GM23338 (cell line): ENCODE results near the gene SNTG2. TPM values are rescaled to one million over a fixed set of nuclear protein-coding genes. Genes with fewer than 3 reads are reported as not detected.

ENCODE experiments used
- ATAC-seq: fragments of 200-7000 bp; cut with Tn5 transposase; 3 replicates; pipeline ENCODE4 v1.9.1; 2020
- DNase-seq: peaks from one replicate; pipeline ENCODE4 v3.0.0-alpha.2; 2015; ENCODE audit warnings: low spot score
- H2AFZ ChIP-seq: fragments of 200-600 bp; sonication (generic); 2 replicates; pipeline ENCODE4 v1.8.0; 2016; ENCODE audit warnings: antibody characterized with exemption, mild to moderate bottlenecking, moderate library complexity
- H3F3A ChIP-seq: fragments of 200-600 bp; sonication (generic); replicated peaks from 2 replicates; pipeline ENCODE4 v1.8.0; 2017; ENCODE audit warnings: antibody characterized with exemption, mixed run types, low read depth
- H3K27ac ChIP-seq: fragments of 200-600 bp; sonication (generic); 2 replicates; pipeline ENCODE4 v1.6.1; 2016; ENCODE audit warnings: low read depth
- H3K27me3 ChIP-seq: fragments of 200-600 bp; sonication (generic); 2 replicates; pipeline ENCODE4 v1.8.0; 2016; ENCODE audit warnings: mild to moderate bottlenecking, mixed run types, moderate library complexity; ENCODE audit not compliant: insufficient read depth
- H3K36me3 ChIP-seq: fragments of 200-600 bp; sonication (generic); 2 replicates; pipeline ENCODE4 v1.8.0; 2016; ENCODE audit warnings: mild to moderate bottlenecking; ENCODE audit not compliant: insufficient read depth
- H3K4me1 ChIP-seq: fragments of 200-600 bp; sonication (generic); 2 replicates; pipeline ENCODE4 v1.8.0; 2016; ENCODE audit warnings: mild to moderate bottlenecking, moderate library complexity; ENCODE audit not compliant: insufficient read depth
- H3K4me2 ChIP-seq: fragments of 200-600 bp; sonication (generic); 2 replicates; pipeline ENCODE4 v1.7.1; 2017; ENCODE audit warnings: mixed run types
- H3K4me3 ChIP-seq: fragments of 200-600 bp; sonication (generic); 2 replicates; pipeline ENCODE4 v1.6.1; 2016; ENCODE audit warnings: mixed run types
- H3K79me2 ChIP-seq: fragments of 200-600 bp; sonication (generic); replicated peaks from 2 replicates; pipeline ENCODE4 v1.8.0; 2017; ENCODE audit warnings: mild to moderate bottlenecking; ENCODE audit not compliant: insufficient read depth
- H3K9me2 ChIP-seq: fragments of 200-600 bp; sonication (generic); 2 replicates; pipeline ENCODE4 v1.8.0; 2017; ENCODE audit not compliant: insufficient read depth
- H4K20me1 ChIP-seq: fragments of 200-600 bp; sonication (generic); replicated peaks from 2 replicates; pipeline ENCODE4 v1.8.0; 2017; ENCODE audit warnings: mild to moderate bottlenecking; ENCODE audit not compliant: insufficient read depth
- H3K27ac Mint-ChIP-seq: 2 replicates; pipeline ENCODE4 v1.8.0; 2020; ENCODE audit warnings: inconsistent platforms, mild to moderate bottlenecking, moderate library complexity, mixed read lengths
- H3K27me3 Mint-ChIP-seq: 3 replicates; pipeline ENCODE4 v1.8.0; 2022; ENCODE audit warnings: low read depth, mild to moderate bottlenecking, moderate library complexity, mixed read lengths, inconsistent platforms; ENCODE audit not compliant: insufficient read depth, poor library complexity
- H3K36me3 Mint-ChIP-seq: 3 replicates; pipeline ENCODE4 v1.8.0; 2021; ENCODE audit warnings: low read depth, mild to moderate bottlenecking, inconsistent platforms, moderate library complexity, mixed read lengths
- H3K4me1 Mint-ChIP-seq: 3 replicates; pipeline ENCODE4 v1.8.0; 2020; ENCODE audit warnings: mild to moderate bottlenecking, inconsistent platforms, mixed read lengths
- H3K4me3 Mint-ChIP-seq: 3 replicates; pipeline ENCODE4 v1.8.0; 2021; ENCODE audit warnings: moderate library complexity, mild to moderate bottlenecking, inconsistent platforms, mixed read lengths
- H3K9me3 Mint-ChIP-seq: 3 replicates; pipeline ENCODE4 v1.8.0; 2020; ENCODE audit warnings: moderate library complexity, mild to moderate bottlenecking, inconsistent platforms, mixed read lengths
- CREB1 ChIP-seq: fragments of 250-450 bp; sonication (Bioruptor Pico); IDR thresholded peaks from 2 replicates; pipeline ENCODE4 v1.5.0; 2020; ENCODE audit warnings: low read depth, mild to moderate bottlenecking, moderate library complexity
- CTCF ChIP-seq, 2 experiments: fragments of 200-600 bp in 1 of 2; sonication (generic) in 1 of 2; conservative IDR thresholded peaks; 2 replicates each; pipeline versions ENCODE4 v1.5.1 to v1.6.1; 2016 to 2017; ENCODE audit warnings: antibody characterized with exemption in 2 of 2, low read depth in 2 of 2, mild to moderate bottlenecking in 2 of 2, moderate library complexity in 1 of 2
- ETS1 ChIP-seq: IDR thresholded peaks from 2 replicates; pipeline ENCODE4 v1.6.1; 2016; ENCODE audit warnings: antibody characterized with exemption
- EZH2 ChIP-seq: fragments of 200-600 bp; sonication (generic); IDR thresholded peaks from one replicate; pipeline ENCODE4 v1.8.0; 2017; ENCODE audit warnings: antibody characterized with exemption, mild to moderate bottlenecking, low read depth; ENCODE audit not compliant: unreplicated experiment
- EZH2phosphoT487 ChIP-seq: fragments of 200-600 bp; sonication (generic); IDR thresholded peaks from one replicate; pipeline ENCODE4 v1.8.1; 2018; ENCODE audit warnings: antibody characterized with exemption; ENCODE audit not compliant: unreplicated experiment
- JUNB ChIP-seq: IDR thresholded peaks from one replicate; pipeline ENCODE4 v1.6.1; 2016; ENCODE audit warnings: antibody characterized with exemption; ENCODE audit not compliant: unreplicated experiment
- NANOG ChIP-seq: IDR thresholded peaks from 2 replicates; pipeline ENCODE4 v1.6.1; 2016; ENCODE audit warnings: antibody characterized with exemption, borderline replicate concordance
- POLR2AphosphoS5 ChIP-seq: IDR thresholded peaks from 2 replicates; pipeline ENCODE4 v1.6.1; 2016; ENCODE audit warnings: antibody characterized with exemption, low read depth
- REST ChIP-seq: IDR thresholded peaks from one replicate; pipeline ENCODE4 v1.6.1; 2018; ENCODE audit warnings: antibody characterized with exemption; ENCODE audit not compliant: unreplicated experiment
- STAT1 ChIP-seq: IDR thresholded peaks from one replicate; pipeline ENCODE4 v1.6.1; 2016; ENCODE audit warnings: antibody characterized with exemption; ENCODE audit not compliant: unreplicated experiment
- ZNF114 ChIP-seq: fragments of 250-450 bp; sonication (Bioruptor Pico); IDR thresholded peaks from 2 replicates; pipeline ENCODE4 v1.5.0; 2020; ENCODE audit warnings: mild to moderate bottlenecking, moderate library complexity
- ZNF331 ChIP-seq: fragments of 250-450 bp; sonication (Bioruptor Pico); IDR thresholded peaks from 2 replicates; pipeline ENCODE4 v1.5.0; 2020; ENCODE audit warnings: low read depth, mild to moderate bottlenecking, moderate library complexity
- ZNF462 ChIP-seq: fragments of 250-450 bp; sonication (Bioruptor Pico); IDR thresholded peaks from 2 replicates; pipeline ENCODE4 v1.5.0; 2020; ENCODE audit warnings: mild to moderate bottlenecking, moderate library complexity
- polyA plus RNA-seq: library from polyadenylated mRNA; unstranded; fragments of >200 nt; fragmentation: Nextera tagmentation; extraction: Ambion mirVana; gene quantifications from 2 replicates; pipeline ENCODE4 v1.2.1, GENCODE V29; 2016
- total RNA-seq: library from RNA; depleted of rRNA; stranded (reverse); fragments of >200 nt; shearing (Covaris generic); gene quantifications from 2 replicates; pipeline ENCODE4 v1.2.3, GENCODE V29; 2014

SNTG2 gene
- total and polyA plus RNA-seq, 2 experiments from 2014 or later, result 27.5 to 60.4 TPM

GRCh38 chr2:1350111-1350510, 399.5 kb downstream of the SNTG2 start:
- ATAC-seq (no peak; the same call in 2 of the 3 replicates), DNase-seq (no peak)
- TF ChIP-seq EZH2phosphoT487 (no peak), CREB1 (CRISPR knock-in tag) (no peak), JUNB (no peak), ZNF462 (CRISPR knock-in tag) (no peak), POLR2AphosphoS5 (no peak), ETS1 (no peak), NANOG (no peak), EZH2 (no peak), CTCF (conservative IDR thresholded peaks at IDR 0.05; ENCODE audit: low read depth in 2 of 2) (no peak), ZNF331 (CRISPR knock-in tag) (no peak), STAT1 (no peak), REST (no peak), ZNF114 (CRISPR knock-in tag) (no peak)
- H3K9me3 Mint-ChIP-seq, result peaks cover 16% of the 10 kb centered on the region; the same call in 2 of the 3 replicates
- H3K27me3 ChIP-seq, result no peaks in the 10 kb centered on the region
- H3K27ac Mint-ChIP-seq, result no peak overlapping the region
- no peaks in the 10 kb centered on the region for H3F3A ChIP-seq
- no peak overlapping the region for H3K4me3 ChIP-seq
- peaks cover 12% of the 10 kb centered on the region for H3K36me3 Mint-ChIP-seq
- no peak overlapping the region for H3K4me3 Mint-ChIP-seq
- no peak overlapping the region for H2AFZ ChIP-seq
- H3K4me2 ChIP-seq, result no peak overlapping the region
- H3K4me1 ChIP-seq, result peaks cover 3% of the 10 kb centered on the region; the same call in 1 of the 2 replicates
- H3K79me2 ChIP-seq, result no peaks in the 10 kb centered on the region
- H3K4me1 Mint-ChIP-seq, result peaks cover 8% of the 10 kb centered on the region
- H3K27me3 Mint-ChIP-seq, result peaks cover 2% of the 10 kb centered on the region
- H3K36me3 ChIP-seq, result no peaks in the 10 kb centered on the region
- no peaks in the 10 kb centered on the region for H4K20me1 ChIP-seq
- H3K9me2 ChIP-seq, result no peaks in the 10 kb centered on the region
- no peak overlapping the region for H3K27ac ChIP-seq
